TTC549 (cell line): ENCODE measurements around the gene ALDH16A1.
"Not testable (repeated sequence)": the region's sequence is repeated elsewhere in the genome, so short reads cannot be mapped to it uniquely, and the experiment has no call there.

ENCODE experiments used
- FAIRE-seq: peaks from 2 replicates; lab custom pipeline; 2012; peaks lifted over from hg19 to GRCh38; lab: Jason Lieb, UNC

Gene ALDH16A1

DNA sequence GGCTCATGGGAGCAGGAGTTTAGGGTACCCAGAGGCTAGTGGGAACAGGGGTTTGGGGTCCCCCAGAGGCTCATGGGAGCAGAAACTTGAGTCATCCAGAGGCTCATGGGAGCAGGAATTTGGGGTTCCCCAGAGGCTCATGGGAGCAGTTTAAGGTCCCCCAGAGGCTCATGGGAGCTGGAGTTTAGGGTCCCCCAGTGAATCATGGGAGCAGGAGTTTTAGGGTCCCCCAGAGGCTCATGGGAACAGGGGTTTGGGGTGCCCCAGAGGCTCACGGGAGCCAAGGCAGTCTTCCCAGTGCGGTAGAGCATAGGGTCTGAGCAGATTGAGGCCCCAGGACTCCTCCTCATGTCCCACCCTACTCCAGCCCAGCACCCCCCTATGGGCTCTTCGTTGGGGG is 12.3 kb downstream of the ALDH16A1 start:
- no peak for FAIRE-seq

DNA sequence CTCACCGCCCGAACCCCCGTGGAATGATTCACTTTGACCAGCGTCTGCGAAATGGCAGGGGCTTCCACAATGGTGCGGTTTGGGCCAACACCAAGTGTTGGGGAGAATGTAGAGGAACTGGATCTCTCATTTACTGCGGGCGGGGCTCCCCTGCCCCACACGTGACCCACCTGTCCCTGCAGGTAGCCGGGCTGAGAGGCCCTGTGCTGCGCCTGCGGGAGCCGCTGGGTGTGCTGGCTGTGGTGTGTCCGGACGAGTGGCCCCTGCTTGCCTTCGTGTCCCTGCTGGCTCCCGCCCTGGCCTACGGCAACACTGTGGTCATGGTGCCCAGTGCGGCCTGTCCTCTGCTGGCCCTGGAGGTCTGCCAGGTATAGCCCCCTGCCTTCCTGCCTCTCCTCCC is 15.2 kb downstream of the ALDH16A1 start:
- FAIRE-seq = no peak

DNA sequence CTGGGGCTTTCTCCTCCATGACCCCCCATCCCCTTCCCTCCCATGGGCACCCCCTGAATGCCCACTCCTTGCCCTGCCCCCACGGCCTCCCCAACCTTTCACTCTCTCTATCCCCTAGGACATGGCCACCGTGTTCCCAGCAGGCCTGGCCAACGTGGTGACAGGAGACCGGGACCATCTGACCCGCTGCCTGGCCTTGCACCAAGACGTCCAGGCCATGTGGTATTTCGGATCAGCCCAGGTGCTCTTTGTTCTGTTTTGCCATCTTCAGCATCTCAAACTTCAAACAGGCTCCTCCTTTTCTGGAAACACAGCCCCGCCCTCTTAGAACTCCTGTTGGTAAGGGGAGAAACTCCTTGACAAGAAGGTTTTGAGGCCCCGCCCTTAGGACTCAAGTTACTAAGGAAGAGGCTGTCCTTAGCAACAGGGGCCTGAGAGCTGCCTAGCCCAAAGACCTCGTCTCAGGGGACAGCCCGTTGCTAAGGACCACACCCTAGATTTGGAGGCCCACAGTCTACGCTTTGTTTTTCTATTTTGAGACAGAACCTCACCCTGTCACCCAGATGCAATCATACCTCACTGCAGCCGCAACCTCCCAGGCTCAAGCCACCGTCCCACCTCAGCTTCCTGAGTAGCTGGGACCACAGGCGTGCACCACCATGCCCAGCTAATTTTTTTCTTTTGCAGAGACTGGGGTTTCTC is 15.9 kb downstream of the ALDH16A1 start:
- FAIRE-seq = no peak

DNA sequence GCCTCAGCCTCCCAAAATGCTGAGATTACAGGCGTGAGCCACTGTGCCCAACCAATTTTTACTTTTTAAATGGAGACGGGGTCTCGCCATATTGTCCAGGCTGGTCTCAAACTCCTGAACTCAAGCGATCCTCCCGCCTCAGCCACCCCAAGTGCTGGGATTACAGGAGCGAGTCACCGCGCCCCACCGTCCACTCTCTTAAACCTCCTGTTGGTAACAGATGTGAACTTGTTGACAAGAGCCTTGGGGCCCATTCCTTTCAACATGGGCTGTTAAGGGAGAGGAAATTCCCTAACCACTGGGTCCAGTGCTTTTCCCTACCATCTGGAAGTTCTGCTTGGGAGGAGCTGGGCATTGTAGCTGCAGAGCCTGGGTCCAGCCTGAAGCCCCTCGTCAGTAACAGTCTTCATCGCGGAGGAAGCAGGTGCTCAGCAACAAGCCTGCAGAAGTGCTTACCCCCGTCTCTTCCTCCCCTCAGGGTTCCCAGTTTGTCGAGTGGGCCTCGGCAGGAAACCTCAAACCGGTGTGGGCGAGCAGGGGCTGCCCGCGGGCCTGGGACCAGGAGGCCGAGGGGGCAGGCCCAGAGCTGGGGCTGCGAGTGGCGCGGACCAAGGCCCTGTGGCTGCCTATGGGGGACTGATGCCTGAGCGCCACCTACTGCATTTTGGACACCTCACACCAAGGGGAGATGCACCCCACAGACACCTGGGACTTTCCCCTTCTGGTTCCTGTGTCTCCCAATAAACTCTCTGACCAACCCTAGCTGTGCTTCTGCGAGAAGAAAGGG is 17.0 kb downstream of the ALDH16A1 start:
- no peak for FAIRE-seq

DNA sequence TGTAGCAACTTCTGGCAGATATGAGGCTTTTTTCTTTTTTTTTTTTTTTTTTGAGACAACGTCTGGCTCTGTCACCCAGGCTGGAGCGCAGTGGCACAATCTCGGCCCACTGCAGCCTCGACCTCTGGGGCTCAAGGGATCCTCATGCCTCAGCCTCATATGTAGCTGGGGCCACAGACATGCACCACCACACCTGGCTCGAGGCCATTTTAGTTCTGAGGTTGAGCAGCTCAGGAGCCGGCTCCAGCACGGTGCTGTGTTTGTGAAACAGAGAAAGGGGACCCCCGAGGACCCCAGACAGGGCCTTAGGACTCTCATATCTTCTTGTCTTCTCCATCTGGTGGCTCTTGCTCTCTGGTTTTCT is 17.6 kb downstream of the ALDH16A1 start:
- no peak for FAIRE-seq

DNA sequence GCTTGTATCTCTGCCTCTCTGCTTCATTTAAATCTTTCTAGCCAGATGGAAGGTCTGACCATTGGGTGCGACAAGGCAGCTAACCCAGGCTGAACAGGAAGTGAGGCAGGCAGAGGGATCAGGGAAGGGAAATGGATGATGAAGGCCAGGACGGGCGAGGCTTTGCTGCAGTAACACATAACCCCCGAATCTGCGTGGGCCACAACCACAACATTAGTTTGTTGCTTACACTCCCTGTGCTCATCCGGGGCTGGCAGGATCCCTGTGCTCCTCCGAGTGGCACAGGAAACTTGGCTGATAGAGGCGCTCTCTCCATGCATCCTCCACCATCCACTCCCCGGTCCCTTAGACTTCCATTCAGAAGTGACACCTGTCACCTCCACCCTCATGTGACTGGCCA is 19.9 kb downstream of the ALDH16A1 start:
- FAIRE-seq = no peak

DNA sequence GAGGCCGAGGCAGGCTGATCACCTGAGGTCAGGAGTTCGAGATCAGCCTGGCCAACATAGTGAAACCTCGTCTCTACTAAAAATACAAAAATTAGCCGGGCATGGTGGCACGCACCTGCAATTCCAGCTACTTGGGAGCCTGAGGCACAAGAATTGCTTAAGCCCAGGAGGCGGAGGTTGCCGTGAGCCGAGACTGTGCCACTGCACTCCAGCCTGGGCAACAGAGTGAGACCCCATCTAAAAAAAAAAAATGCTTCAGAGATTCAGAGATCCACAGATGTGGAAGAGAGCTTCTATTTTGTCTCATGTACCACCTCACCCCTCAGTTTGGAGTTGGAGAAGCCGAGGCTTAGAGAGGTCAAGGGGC is 20.5 kb downstream of the ALDH16A1 start:
- not testable (repeated sequence) for FAIRE-seq

DNA sequence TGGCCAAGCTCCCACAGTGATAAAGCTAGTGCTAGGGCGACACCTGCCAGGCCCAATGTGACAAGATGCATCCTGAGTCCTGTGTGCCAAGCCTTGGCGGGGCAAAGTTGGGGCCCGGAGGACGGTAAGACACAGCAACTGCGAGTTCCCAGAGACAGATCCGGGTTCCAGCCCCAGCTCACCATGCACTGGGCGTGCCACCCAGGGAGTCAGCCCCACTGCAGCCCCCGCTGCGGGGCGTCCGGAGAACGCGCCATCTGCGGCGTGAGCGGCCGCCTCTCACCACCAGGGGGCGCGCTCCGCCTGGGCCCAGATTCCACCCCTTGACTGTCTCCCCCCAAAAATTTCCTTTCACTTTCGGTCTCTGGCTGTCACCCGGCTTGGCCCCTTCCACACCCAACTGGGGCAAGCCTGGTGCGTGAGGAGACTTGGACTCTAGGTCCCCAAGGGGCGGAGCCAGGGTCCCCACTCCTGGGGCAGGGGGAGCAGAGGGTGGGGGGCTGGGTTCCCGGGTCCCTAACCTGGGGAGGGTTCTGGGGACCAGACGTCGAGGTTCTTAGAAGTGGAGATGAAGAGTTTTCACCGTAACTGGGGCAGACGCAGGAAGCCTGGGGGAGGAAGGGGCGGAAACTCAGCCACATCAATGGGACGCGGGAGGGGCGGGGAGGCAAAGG is 21.0 kb downstream of the ALDH16A1 start, which contains the start of gene FLT3LG:
Gene FLT3LG (plus strand): TSS at position 348 of the 674 bp plus-strand sequence. CDS start 425 bp downstream, outside the sequence.
- FAIRE-seq = no peak

DNA sequence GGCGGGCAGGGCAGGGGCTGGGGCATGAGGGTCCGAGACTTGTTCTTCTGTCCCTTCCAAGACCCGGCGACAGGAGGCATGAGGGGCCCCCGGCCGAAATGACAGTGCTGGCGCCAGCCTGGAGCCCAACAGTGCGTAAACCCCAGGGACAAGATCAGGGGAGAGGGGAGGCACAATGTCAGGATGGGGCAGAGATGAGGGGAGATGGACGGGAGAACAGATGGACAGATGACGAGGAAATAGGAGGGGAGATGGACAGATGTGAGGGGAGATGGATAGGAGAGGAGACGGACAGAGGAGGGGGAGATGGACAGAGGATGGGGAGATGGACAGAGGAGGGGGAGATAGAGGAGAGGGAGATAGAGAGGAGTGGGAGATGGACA is 21.5 kb downstream of the ALDH16A1 start:
- no peak for FAIRE-seq

DNA sequence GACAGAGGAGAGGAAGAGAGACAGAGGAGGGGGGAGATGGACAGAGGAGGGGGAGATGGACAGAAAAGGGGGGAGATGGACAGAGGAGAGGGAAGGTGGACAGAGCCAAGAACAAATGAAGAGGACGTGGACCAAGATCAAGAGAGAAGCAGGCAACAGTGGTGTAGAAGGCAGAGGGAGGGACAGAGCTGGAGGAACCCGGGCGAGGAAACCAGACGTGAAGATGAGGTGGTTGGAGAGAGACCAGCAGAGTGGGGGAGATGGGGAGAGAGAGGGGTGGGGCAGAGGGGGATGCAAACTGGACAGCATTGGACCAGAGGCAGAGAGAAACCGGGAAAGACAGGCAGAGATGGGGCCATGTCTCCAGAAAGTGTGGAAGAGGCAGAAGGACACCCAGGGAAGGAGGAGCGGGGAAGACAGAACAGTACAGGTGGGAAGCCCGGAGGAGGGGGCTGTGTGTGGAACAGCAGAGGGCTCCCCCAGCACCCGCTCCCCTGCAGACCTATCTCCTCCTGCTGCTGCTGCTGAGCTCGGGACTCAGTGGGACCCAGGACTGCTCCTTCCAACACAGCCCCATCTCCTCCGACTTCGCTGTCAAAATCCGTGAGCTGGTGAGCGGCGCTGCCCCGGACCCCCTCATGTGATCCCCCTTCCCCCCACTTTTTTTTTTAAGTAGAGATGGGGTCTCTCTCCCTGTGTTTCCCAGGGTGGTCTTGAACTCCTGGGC is 22.3 kb downstream of the ALDH16A1 start:
- FAIRE-seq = no peak

DNA sequence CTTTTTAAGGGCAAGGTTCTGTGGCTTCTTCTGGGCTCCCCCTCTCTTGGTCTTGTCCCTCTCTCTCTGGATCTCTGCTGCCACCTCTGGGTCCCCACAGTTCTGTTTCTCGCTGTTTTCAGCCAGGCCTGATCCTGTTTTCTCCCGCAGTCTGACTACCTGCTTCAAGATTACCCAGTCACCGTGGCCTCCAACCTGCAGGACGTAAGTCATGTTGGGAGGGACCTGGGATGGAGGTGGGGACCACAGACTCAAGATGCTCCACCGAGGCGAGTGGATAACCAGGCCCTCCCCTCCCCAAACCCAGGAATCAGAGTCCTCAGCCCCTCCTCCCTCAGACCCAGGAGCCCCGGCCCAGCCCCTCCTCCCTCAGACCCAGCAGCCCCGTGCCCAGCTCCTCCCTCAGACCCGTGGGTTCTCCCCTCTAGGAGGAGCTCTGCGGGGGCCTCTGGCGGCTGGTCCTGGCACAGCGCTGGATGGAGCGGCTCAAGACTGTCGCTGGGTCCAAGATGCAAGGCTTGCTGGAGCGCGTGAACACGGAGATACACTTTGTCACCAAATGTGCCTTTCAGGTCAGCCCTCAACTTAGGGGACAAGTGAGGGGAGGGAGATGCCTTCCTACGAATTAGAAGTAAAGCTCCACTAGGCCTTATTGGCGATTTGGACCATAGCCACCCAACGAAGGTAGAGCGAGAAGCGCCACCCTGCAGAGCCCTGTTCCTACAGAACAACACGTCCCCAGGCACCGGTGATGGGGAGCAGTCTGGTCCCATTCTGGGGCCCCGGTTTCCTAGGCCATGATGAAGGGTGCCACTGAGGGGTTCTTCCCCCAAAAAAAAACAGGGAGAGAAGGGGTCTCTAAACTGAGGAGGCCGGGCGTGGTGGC is 23.2 kb downstream of the ALDH16A1 start:
- FAIRE-seq = no peak

DNA sequence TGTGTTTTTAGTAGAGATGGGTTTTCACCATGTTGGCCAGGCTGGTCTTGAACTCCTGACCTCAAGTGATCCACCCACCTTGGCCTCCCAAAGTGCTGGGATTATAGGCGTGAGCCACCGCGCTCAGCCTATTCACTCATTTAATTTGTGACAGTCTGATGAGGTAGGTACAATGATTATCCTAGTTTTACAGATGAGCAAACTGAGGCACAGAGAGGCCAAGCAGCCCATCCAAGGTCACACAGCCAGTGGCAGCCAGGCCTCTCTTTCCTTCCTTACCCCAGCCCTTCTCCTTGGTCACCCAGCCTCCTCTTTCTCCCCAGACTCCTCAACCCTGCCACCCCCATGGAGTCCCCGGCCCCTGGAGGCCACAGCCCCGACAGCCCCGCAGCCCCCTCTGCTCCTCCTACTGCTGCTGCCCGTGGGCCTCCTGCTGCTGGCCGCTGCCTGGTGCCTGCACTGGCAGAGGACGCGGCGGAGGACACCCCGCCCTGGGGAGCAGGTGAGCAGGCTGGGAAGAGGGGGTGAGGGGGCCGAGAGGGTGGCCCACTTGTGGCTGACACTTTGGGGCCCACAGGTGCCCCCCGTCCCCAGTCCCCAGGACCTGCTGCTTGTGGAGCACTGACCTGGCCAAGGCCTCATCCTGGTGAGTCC is 27.1 kb downstream of the ALDH16A1 start:
- FAIRE-seq = no peak

DNA sequence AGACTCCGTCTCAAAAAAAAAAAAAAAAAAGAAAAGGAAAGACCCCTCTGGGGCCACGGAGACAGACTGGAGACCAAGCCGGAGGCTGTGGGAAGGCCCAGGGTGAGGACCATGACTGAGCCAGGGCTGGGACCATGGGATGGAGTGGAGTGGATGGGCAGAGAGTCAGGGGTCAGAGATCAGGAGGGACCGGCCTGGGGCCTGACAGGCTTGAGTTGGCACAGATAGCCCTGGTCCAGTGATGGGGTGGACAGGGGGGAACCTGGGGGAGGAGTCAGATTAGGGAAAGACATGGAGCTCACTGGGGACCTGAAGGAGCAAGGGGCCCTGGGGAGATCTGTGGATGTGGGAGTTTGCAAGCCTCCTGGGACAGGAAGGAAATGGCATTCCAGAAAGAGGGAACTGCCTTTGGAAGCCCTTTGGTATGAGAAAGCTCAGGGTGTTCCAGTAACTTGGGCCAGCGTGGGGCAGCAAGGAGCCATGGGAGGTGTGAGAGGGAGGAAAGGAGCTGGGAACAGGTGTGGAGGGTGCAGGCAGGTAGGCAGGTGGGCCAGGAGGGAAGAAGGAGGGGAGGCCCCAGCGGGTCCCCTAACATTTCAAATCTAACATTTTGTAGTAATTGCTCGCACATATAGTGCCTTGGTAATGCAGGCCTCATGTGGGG is 28.1 kb downstream of the ALDH16A1 start:
- no peak for FAIRE-seq

DNA sequence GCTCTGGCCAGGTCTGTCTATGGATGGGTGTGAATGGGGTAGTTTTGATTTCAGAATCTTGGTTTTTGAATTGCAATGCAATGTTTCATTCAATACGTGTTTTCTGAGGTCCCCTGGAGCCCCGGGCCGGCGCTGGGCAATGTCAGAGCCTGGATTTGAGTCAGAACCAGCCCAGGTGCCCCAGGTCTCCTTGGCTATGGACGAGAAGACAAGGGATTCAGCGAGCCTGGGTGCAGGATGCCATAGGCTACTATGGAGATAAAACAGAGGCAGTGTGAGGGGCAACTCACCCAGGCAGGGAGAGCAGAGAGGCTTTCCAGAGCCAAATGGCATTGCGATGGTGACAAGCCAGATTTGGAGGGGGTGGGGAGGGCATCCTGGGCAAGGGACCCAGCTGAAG is 33.2 kb downstream of the ALDH16A1 start:
- no peak for FAIRE-seq

DNA sequence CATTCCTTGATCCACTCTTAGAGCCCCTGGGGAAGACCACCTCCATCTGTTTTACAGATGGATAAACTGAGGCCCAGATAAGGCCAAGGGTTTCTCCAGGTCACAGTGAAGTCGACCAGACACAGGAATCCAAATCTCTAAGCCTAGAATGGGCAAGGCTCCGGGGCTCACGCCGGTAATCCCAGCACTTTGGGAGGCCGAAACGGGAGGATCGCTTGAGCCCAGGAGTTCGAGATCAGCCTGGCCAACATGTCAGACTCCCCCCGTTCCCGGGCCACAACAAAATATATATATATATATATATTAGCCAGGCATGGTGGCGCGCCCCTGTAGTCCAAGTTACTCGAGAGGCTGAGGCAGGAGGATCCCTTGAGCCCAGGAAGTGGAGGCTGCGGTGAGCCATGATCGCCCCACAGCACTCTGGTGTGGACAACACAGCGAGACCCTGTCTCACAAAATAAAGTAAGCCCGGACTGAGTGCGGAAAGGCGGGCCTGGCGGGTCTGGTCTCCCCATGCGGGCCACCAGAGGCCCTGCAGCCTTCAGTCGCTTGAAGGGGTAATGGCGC is 33.8 kb downstream of the ALDH16A1 start:
- FAIRE-seq = no peak

DNA sequence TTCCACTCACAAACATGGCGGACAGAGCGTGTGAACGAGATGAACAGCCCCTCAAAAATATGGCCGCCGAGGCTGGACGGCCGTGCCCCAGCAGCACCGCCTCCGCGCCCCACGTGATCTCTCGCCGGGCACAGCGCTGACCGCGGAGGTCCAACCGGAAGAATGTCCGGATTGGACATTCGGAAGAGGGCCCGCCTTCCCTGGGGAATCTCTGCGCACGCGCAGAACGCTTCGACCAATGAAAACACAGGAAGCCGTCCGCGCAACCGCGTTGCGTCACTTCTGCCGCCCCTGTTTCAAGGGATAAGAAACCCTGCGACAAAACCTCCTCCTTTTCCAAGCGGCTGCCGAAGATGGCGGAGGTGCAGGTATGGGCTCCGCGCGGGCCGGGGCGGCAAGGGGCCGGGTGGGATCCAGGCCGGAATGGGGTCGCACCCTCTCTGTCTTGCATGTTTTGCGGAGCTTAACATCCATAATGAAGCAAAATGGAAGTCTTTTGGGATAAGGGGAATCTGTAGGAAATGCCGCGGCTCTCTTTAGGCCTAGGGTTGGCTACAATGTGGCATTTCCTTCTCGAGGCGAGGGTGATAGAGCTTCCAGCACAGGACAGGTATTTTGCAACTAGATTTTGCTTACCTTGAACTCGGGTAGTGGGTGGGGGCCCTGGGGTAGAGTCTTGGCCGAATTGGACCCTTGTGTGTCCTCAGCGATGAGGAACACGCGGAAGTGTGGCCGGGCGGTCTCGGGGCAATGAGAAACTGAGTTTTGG is 34.4 kb downstream of the ALDH16A1 start, which contains the start of gene RPL13A:
Gene RPL13A (plus strand): TSS at position 332 of the 769 bp plus-strand sequence. CDS start 22 bp downstream, at position 354.
- peak; percentile 87 for FAIRE-seq

DNA sequence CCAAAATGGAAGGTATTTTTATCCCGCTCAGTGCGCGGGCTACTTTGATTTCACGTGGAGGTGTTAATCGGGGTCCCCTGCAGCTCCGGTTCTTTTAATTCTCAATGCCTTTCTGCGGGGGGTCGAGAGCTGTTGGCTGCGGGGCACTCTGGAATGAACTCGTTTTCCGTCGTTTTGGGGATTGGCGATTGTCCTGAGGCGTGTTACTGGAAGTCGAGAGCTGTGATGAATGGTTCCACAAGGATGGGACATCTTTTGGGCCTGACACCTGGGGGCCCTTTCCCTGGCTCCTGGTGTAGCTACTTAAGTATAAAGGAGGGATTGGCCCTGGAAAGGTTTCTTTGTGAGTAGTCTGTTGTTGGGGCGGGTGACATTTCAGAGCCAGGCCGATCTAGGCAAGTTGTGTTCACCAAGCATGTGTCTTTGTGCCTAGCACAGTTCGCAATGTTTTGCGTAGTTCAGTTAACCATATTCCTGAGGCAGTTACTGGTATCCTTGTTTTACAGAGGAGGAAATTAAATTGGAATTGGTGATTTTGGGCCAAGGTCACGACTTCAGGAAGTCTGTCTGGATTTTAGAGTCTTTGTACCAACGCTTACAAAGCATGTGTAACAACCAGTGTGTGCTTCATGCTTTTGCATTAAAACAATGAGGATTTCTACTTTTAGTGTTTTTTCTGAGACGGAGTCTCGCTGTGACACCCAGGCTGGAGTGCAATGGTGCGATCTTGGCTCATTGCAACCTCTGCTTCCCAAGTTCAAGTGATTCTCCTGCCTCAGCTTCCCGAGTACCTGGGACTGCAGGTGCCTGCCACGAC is 35.2 kb downstream of the ALDH16A1 start:
- FAIRE-seq = no peak

DNA sequence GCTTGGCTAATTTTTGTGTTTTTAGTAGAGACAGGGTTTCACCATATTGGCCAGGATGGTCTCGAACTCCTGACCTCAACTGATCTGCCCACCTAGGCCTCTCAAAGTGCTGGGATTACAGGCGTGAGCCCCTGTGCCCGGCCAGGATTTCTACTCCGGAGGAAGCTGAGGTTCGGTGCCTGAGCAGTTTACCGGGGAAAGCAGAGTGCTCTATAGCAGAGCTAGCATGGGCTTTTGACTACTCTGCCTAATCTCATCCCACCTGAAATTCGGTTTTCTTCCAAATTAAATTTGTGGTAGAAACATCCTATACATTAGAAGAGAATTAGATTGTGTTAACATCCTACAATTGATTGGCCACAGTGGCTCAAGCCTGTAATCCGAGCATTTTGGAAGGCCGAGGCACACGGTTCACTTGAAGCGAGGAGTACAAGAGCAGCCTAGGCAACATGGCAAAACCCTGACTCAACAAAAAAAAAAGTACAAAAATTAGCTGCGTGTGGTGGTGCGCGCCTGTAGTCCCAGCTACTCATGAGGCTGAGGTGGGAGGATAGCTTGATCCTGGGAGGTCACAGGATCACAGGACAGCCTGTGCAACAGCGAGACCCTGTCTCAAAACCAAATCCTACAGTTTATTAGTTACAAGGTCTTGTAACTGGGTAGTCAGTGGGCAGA is 36.0 kb downstream of the ALDH16A1 start:
- no peak for FAIRE-seq
